ENCODE measurements around the gene IDH2. TPM values are rescaled to one million over a fixed set of nuclear protein-coding genes. Genes with fewer than 3 reads are reported as not detected.
"Not testable (repeated sequence)": the region's sequence is repeated elsewhere in the genome, so short reads cannot be mapped to it uniquely, and the experiment has no call there.

Gene IDH2
- 10 to 100 TPM; 91.2 to 93.0 TPM for total RNA-seq

GRCh38 chr15:90101969-90102890 lies at the start of gene IDH2:
IDH2 (minus strand) TSS chr15:90102468; CDS start chr15:90102390, 78 bp downstream.
- CTCF ChIA-PET = interaction anchor here (0.6 to 1.6 kb wide), 3 partner anchors 63 to 341 kb away, joined by 3 to 4 read pairs (median 4); no protein-coding TSS in a partner anchor
- POLR2A ChIA-PET = interaction anchor here (0.6 to 1.2 kb wide), 6 partner anchors 11 to 1458 kb away, joined by 3 to 10 read pairs (median 6); partner anchors contain the start of gene AP3S2

- POLR2A ChIA-PET = not testable (repeated sequence)
- CTCF ChIA-PET = interaction anchor here (0.6 to 1.6 kb wide), 3 partner anchors 37 to 198 kb away, joined by 3 to 4 read pairs (median 4); no protein-coding TSS in a partner anchor
Observed at GRCh38 chr15:90150551-90150950, 48.3 kb upstream of the IDH2 start.

- ChIA-PET CTCF (interaction anchor here (1.1 to 1.6 kb wide), 2 partner anchors 36 to 72 kb away, joined by 3 to 4 read pairs; no protein-coding TSS in a partner anchor), POLR2A (no interaction called here)
Observed at GRCh38 chr15:90149609-90150340, 47.5 kb upstream of the IDH2 start.

GRCh38 chr15:90146198-90146761 lies 44.0 kb upstream of the IDH2 start:
- POLR2A ChIA-PET, CTCF ChIA-PET: not testable (repeated sequence)

- CTCF ChIA-PET = no interaction called here
- POLR2A ChIA-PET = no interaction called here
Observed at GRCh38 chr15:90145761-90146160, 43.5 kb upstream of the IDH2 start.

GRCh38 chr15:90145259-90145658 lies 43.0 kb upstream of the IDH2 start:
- ChIA-PET POLR2A (no interaction called here), CTCF (no interaction called here)

GRCh38 chr15:90143166-90143655 lies 40.9 kb upstream of the IDH2 start:
- CTCF ChIA-PET = interaction anchor here (0.5 to 2.3 kb wide), 7 partner anchors 12 to 847 kb away, joined by 3 to 12 read pairs (median 3); partner anchors contain the start of gene SEMA4B
- POLR2A ChIA-PET = interaction anchor here (0.5 to 0.6 kb wide), 2 partner anchors 383 to 1220 kb away, joined by 4 read pairs; no protein-coding TSS in a partner anchor

- CTCF ChIA-PET = interaction anchor here (0.5 to 2.3 kb wide), 6 partner anchors 13 to 848 kb away, joined by 3 to 12 read pairs (median 3); partner anchors contain the start of gene SEMA4B
Observed at GRCh38 chr15:90142216-90143165, 40.2 kb upstream of the IDH2 start.

GRCh38 chr15:90141646-90142045 lies 39.4 kb upstream of the IDH2 start:
- ChIA-PET CTCF (interaction anchor here (2.3 kb wide), 1 partner anchor 60 kb away, joined by 12 read pairs; the partner anchor contains the start of gene SEMA4B), POLR2A (interaction anchor here (0.8 kb wide), 1 partner anchor 39 kb away, joined by 3 read pairs; no protein-coding TSS in a partner anchor)

More at GRCh38 chr15:90142216-90143165, 40.2 kb upstream of the IDH2 start:
- POLR2A ChIA-PET = interaction anchor here (0.5 to 0.8 kb wide), 5 partner anchors 40 to 1220 kb away, joined by 3 to 7 read pairs (median 4); no protein-coding TSS in a partner anchor

- POLR2A ChIA-PET, CTCF ChIA-PET: not testable (repeated sequence)
Observed at GRCh38 chr15:90139549-90139948, 37.3 kb upstream of the IDH2 start.

- CTCF ChIA-PET = no interaction called here
- POLR2A ChIA-PET = no interaction called here
Observed at GRCh38 chr15:90138071-90138833, 36.0 kb upstream of the IDH2 start.

GRCh38 chr15:90132437-90132836 lies 30.2 kb upstream of the IDH2 start:
- POLR2A ChIA-PET = no interaction called here
- CTCF ChIA-PET = no interaction called here

GRCh38 chr15:90131848-90132247 lies 29.6 kb upstream of the IDH2 start:
- POLR2A ChIA-PET = no interaction called here
- CTCF ChIA-PET = no interaction called here

- POLR2A ChIA-PET = no interaction called here
- CTCF ChIA-PET = no interaction called here
Observed at GRCh38 chr15:90130291-90130690, 28.0 kb upstream of the IDH2 start.

GRCh38 chr15:90126596-90127435 lies 24.5 kb upstream of the IDH2 start:
- CTCF ChIA-PET = interaction anchor here (0.6 kb wide), 1 partner anchor 17 kb away, joined by 5 read pairs; no protein-coding TSS in a partner anchor
- POLR2A ChIA-PET = no interaction called here

- ChIA-PET POLR2A (no interaction called here), CTCF (no interaction called here)
Observed at GRCh38 chr15:90126022-90126421, 23.8 kb upstream of the IDH2 start.

- CTCF ChIA-PET = no interaction called here
- POLR2A ChIA-PET = no interaction called here
Observed at GRCh38 chr15:90124507-90124906, 22.2 kb upstream of the IDH2 start.

Data from activated CD8-positive, alpha-beta memory T cell treated with anti-CD3 and anti-CD28 coated beads for 36 hours (primary cell).